Measurements from ENCODE around the gene WNT9B.

WNT9B gene

DNA sequence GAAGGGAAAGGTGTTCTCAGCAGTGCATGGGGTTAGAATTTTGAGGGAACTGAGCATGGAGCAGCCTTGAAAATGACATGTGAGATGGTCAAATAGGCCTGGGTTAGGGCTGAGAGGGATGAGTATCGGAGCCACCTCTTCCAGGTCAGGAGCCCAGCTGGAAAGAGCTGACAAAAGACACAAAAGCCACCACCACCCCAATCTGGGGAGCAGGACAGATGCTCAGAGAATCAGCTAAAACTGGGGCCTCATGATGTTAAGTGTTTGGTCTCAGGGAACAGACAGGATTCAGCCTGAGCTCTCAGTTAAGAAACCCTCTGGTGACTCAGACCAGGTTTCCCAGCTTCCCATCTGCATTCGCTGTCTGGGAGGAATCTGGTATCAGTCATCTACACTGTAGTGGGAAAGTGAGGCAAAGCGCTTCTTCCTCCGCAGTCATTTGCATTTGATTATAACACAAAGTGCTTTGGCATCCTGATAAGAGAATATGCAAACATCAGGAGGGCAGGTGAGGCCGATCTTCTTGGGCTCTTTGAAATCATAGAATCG lies 2.6 kb downstream of the WNT9B start:
- Histone ChIP-seq H3K4me3 (ENCODE audit: insufficient read depth, low read depth, low read length) (no peak overlapping the region), H3K4me1 (ENCODE audit: control insufficient read depth, insufficient read depth, low read length) (no peaks in the 10 kb centered on the region), H3K27me3 (ENCODE audit: control insufficient read depth, insufficient read depth, low read length, poor library complexity, severe bottlenecking) (peaks cover 54% of the 10 kb centered on the region), H3K27ac (ENCODE audit: insufficient read depth, low read depth, low read length, poor library complexity, severe bottlenecking) (no peak overlapping the region), H3K36me3 (ENCODE audit: control insufficient read depth, insufficient read depth, low read length) (no peaks in the 10 kb centered on the region), H3K9me3 (ENCODE audit: control insufficient read depth, low read length) (no peaks in the 10 kb centered on the region)
- WGBS, 2 experiments, result 70 to 80% methylated on average over 6 of the region's 6 CpGs

DNA sequence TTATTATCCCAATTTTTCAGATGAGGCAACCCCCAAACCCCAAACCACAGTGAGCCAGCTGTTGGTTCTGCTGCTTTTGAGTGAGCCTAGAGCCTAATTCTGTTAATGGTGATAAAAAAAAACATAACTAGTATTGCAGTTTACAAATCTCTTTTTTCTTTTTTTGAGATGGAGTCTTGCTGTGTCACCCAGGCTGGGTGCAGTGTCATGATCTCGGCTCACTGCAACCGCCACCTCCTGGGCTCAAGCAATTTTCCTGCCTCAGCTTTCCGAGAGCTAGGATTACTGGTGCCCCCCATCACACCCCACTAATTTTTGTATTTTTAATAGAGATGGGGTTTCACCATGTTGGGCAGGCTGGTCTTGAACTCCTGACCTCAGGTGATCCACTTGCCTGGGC lies 3.1 kb downstream of the WNT9B start:
- WGBS, 2 experiments, result 89 to 95% methylated on average over 3 of the region's 3 CpGs
- Histone ChIP-seq H3K4me1 (ENCODE audit: control insufficient read depth, insufficient read depth, low read length) (no peaks in the 10 kb centered on the region), H3K4me3 (ENCODE audit: insufficient read depth, low read depth, low read length) (no peak overlapping the region), H3K36me3 (ENCODE audit: control insufficient read depth, insufficient read depth, low read length) (no peaks in the 10 kb centered on the region), H3K9me3 (ENCODE audit: control insufficient read depth, low read length) (no peaks in the 10 kb centered on the region), H3K27me3 (ENCODE audit: control insufficient read depth, insufficient read depth, low read length, poor library complexity, severe bottlenecking) (peaks cover 48% of the 10 kb centered on the region), H3K27ac (ENCODE audit: insufficient read depth, low read depth, low read length, poor library complexity, severe bottlenecking) (no peak overlapping the region)

DNA sequence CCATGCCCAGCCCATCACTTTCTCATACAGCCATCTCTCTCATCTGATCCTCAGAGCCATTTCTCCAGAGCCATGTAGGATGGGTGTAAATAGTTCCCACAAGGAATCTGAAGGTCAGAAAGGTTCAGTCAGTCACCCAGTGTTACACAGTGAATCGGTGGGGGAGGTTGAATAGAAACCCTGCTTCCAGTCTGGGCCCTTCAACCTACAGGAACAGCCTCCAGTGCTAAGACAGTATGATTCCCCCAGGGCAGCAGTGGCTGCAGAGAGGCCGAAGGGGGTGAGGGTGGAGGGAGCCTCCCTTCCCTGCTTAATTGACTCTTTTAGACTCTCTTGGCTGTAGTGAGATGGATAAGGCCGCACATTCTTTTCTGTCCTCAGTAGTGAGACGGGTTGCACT lies 3.6 kb downstream of the WNT9B start:
- no peaks in the 10 kb centered on the region for H3K4me1 ChIP-seq (ENCODE audit: control insufficient read depth, insufficient read depth, low read length)
- no peaks in the 10 kb centered on the region for H3K9me3 ChIP-seq (ENCODE audit: control insufficient read depth, low read length)
- no peaks in the 10 kb centered on the region for H3K36me3 ChIP-seq (ENCODE audit: control insufficient read depth, insufficient read depth, low read length)
- WGBS, 2 experiments, result 88% methylated on average over 4 of the region's 4 CpGs
- peaks cover 44% of the 10 kb centered on the region for H3K27me3 ChIP-seq (ENCODE audit: control insufficient read depth, insufficient read depth, low read length, poor library complexity, severe bottlenecking)
- no peak overlapping the region for H3K27ac ChIP-seq (ENCODE audit: insufficient read depth, low read depth, low read length, poor library complexity, severe bottlenecking)
- H3K4me3 ChIP-seq (ENCODE audit: insufficient read depth, low read depth, low read length), result no peak overlapping the region

DNA sequence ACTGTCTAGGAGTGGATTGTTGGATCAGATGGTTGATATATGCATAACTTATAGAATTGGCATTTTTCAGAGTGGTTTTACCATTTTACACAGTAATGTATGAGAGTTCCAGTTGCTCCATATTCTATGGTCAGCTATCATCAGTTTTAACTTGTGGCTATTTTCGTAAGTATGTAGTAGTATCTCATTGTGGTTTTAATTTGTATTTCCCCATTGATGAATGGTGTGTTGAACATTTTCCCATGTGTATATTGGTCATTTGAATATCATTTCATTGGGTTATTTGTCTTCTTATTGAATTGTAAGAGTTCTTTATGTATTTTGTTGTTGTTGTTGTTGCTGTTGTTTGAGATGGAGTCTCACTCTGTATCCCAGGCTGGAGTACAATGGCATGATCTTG lies 6.2 kb downstream of the WNT9B start:
- peaks cover 17% of the 10 kb centered on the region for H3K27me3 ChIP-seq (ENCODE audit: control insufficient read depth, insufficient read depth, low read length, poor library complexity, severe bottlenecking)
- H3K4me1 ChIP-seq (ENCODE audit: control insufficient read depth, insufficient read depth, low read length), result no peaks in the 10 kb centered on the region
- no peaks in the 10 kb centered on the region for H3K9me3 ChIP-seq (ENCODE audit: control insufficient read depth, low read length)
- no peaks in the 10 kb centered on the region for H3K36me3 ChIP-seq (ENCODE audit: control insufficient read depth, insufficient read depth, low read length)
- no peak overlapping the region for H3K27ac ChIP-seq (ENCODE audit: insufficient read depth, low read depth, low read length, poor library complexity, severe bottlenecking)
- H3K4me3 ChIP-seq (ENCODE audit: insufficient read depth, low read depth, low read length), result no peak overlapping the region
- 97 to 100% methylated on average over 1 of the region's 1 CpG for WGBS, 2 experiments

DNA sequence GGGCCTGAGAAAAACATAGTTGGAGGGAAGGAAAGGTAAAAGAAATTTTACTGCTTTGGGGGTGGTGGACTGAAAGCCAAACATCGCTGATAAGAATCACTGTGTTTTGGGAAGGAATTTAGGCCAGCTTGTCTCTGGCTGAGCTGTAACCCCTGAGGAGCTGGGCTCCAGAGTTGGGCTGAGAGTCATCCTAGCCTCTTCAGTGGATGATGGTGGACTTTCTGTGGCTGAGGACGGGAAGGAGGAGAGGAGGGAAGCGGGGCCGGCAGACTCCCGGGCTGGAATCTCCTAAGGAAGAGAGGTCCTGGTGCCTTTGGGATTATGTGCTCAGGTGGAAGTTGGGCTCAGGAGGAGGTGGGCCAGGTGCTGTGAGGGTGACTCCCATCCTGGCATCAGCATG lies 8.6 kb downstream of the WNT9B start:
- no peaks in the 10 kb centered on the region for H3K27me3 ChIP-seq (ENCODE audit: control insufficient read depth, insufficient read depth, low read length, poor library complexity, severe bottlenecking)
- H3K4me3 ChIP-seq (ENCODE audit: insufficient read depth, low read depth, low read length), result no peak overlapping the region
- H3K4me1 ChIP-seq (ENCODE audit: control insufficient read depth, insufficient read depth, low read length), result no peaks in the 10 kb centered on the region
- no peaks in the 10 kb centered on the region for H3K9me3 ChIP-seq (ENCODE audit: control insufficient read depth, low read length)
- H3K27ac ChIP-seq (ENCODE audit: insufficient read depth, low read depth, low read length, poor library complexity, severe bottlenecking), result no peak overlapping the region
- no peaks in the 10 kb centered on the region for H3K36me3 ChIP-seq (ENCODE audit: control insufficient read depth, insufficient read depth, low read length)
- 85 to 96% methylated on average over 5 of the region's 5 CpGs for WGBS, 2 experiments

DNA sequence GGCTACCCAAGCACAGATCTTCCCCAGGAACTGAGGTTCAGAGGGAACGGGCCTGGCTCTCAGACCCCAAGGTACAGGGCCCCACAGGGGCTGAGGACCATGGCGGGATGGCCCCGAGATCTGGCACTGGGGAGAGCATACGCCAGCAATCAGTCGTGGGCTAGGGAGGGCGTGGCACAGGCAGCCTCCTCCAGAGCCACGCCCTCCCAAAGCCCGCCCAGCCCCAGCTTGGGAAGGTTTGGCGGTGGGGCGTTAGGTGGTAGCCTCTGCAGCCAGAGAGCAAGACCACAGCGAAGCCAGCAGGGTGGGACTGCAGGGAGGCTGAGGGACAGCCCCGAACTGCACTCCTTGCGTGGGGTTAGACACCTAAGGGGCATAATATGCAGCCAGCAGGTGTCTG lies 11.6 kb downstream of the WNT9B start:
- Histone ChIP-seq H3K36me3 (ENCODE audit: control insufficient read depth, insufficient read depth, low read length) (no peaks in the 10 kb centered on the region), H3K9me3 (ENCODE audit: control insufficient read depth, low read length) (no peaks in the 10 kb centered on the region), H3K4me3 (ENCODE audit: insufficient read depth, low read depth, low read length) (no peak overlapping the region), H3K27me3 (ENCODE audit: control insufficient read depth, insufficient read depth, low read length, poor library complexity, severe bottlenecking) (no peaks in the 10 kb centered on the region), H3K4me1 (ENCODE audit: control insufficient read depth, insufficient read depth, low read length) (no peaks in the 10 kb centered on the region), H3K27ac (ENCODE audit: insufficient read depth, low read depth, low read length, poor library complexity, severe bottlenecking) (no peak overlapping the region)
- 50 to 53% methylated on average over 13 of the region's 13 CpGs for WGBS, 2 experiments

DNA sequence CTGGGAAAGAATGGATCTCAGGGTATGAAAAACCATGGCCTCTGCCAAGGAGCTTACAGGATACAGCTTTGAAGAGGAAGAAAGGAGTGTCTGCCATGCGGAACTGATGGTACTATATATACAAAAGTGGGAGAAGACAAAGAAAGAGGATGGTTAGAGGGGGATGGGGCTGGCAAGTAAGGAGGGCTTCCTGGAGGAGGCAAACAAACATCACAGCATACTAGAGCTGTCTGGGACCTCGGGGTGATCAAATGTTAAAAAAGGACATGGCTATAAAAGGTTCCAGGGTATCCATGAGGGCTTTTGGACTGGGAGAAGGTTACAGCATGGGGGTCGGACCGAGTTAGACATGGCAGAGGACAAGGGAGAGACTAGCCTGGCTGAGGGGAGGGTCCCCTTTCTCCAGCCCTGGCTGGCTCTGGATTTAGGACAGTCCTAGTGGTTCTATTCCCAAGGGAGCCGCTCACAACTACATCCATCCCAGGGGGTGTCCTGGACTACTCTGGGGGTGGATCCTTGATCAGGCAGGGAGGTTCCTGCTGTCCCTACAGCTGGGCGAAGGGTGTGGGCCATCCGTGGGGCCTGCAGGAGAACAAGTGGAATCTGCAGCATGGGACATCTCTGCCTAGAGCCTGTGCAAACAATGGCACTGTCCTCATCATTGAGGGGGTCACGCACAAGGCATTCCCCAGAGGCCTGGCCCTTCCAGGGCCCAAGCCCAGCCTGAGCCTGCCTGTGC lies 12.2 kb downstream of the WNT9B start:
- H3K4me3 ChIP-seq (ENCODE audit: insufficient read depth, low read depth, low read length), result no peak overlapping the region
- 92 to 94% methylated on average over 8 of the region's 8 CpGs for WGBS, 2 experiments
- H3K36me3 ChIP-seq (ENCODE audit: control insufficient read depth, insufficient read depth, low read length), result no peaks in the 10 kb centered on the region

DNA sequence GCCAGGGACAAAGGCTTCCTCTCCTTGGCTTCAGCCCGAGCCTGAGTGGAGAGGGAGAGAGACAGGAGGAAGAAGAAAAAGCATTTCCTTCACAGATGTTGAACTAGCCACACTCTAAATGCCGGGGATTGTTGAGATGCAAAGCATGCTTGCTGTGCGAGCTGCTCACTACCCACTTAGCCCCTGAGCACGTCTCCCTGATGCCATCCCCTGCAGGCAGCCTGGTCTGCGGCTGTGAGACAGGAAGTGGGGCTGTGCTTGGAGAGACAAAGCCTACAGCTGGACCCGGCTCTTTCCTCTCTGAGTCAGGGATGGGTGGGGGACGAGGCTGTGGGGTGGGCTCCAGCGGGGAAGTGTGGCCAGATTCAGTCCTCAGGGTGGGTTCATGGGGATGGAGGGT lies 13.7 kb downstream of the WNT9B start:
- H3K9me3 ChIP-seq (ENCODE audit: control insufficient read depth, low read length), result no peaks in the 10 kb centered on the region
- peaks cover 4% of the 10 kb centered on the region for H3K4me1 ChIP-seq (ENCODE audit: control insufficient read depth, insufficient read depth, low read length)
- H3K4me3 ChIP-seq (ENCODE audit: insufficient read depth, low read depth, low read length), result no peak overlapping the region
- H3K27ac ChIP-seq (ENCODE audit: insufficient read depth, low read depth, low read length, poor library complexity, severe bottlenecking), result no peak overlapping the region
- H3K27me3 ChIP-seq (ENCODE audit: control insufficient read depth, insufficient read depth, low read length, poor library complexity, severe bottlenecking), result no peaks in the 10 kb centered on the region
- no peaks in the 10 kb centered on the region for H3K36me3 ChIP-seq (ENCODE audit: control insufficient read depth, insufficient read depth, low read length)
- 51 to 52% methylated on average over 8 of the region's 8 CpGs for WGBS, 2 experiments

More for the DNA sequence above, 12.2 kb downstream of the WNT9B start:
- Histone ChIP-seq H3K9me3 (ENCODE audit: control insufficient read depth, low read length) (no peaks in the 10 kb centered on the region), H3K4me1 (ENCODE audit: control insufficient read depth, insufficient read depth, low read length) (peaks cover 1% of the 10 kb centered on the region), H3K27ac (ENCODE audit: insufficient read depth, low read depth, low read length, poor library complexity, severe bottlenecking) (no peak overlapping the region), H3K27me3 (ENCODE audit: control insufficient read depth, insufficient read depth, low read length, poor library complexity, severe bottlenecking) (no peaks in the 10 kb centered on the region)

DNA sequence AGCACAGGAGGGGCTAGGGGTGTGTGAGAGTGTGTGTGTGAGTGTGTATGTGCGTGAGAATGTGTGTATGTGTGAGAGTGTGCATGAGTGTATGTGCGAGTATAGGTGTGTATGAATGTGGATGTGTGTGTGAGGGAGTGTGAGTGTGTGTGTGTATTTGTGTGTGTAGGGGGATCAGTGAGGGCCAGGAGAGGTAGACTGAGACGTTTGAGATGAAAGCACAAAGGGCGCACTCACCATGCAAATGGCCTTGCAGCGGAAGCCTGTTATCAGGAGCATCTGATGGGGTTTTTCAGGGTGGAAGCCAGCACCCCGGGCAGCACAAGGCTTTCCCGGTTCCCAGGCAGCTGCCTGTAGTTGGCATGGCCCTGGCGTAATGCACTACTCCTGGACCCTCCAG lies 14.9 kb downstream of the WNT9B start:
- Histone ChIP-seq H3K36me3 (ENCODE audit: control insufficient read depth, insufficient read depth, low read length) (no peaks in the 10 kb centered on the region), H3K27me3 (ENCODE audit: control insufficient read depth, insufficient read depth, low read length, poor library complexity, severe bottlenecking) (no peaks in the 10 kb centered on the region)
- WGBS, 2 experiments, result 86 to 87% methylated on average over 8 of the region's 8 CpGs

DNA sequence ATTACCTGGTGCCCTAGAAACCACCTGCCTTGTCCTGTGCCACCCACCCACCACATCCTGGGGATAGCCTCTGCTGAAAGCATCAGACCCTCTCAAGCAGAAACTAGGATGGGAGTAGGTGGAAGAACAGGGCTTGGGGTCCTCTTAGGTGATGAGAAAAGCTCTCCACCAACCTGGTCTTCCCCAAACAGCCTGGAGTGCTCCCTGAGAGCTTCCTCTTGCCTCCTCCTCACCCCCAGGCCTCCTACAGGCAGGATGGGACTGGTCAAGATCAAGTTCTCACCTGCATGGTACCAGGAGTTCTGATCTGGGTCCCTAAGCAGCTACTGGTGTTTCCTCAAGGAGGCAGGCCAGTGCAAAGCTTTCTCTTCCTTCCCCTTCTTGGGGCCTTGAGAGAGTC lies 15.4 kb downstream of the WNT9B start:
- Histone ChIP-seq H3K4me3 (ENCODE audit: insufficient read depth, low read depth, low read length) (no peak overlapping the region), H3K9me3 (ENCODE audit: control insufficient read depth, low read length) (no peaks in the 10 kb centered on the region), H3K36me3 (ENCODE audit: control insufficient read depth, insufficient read depth, low read length) (no peaks in the 10 kb centered on the region), H3K27me3 (ENCODE audit: control insufficient read depth, insufficient read depth, low read length, poor library complexity, severe bottlenecking) (no peaks in the 10 kb centered on the region), H3K4me1 (ENCODE audit: control insufficient read depth, insufficient read depth, low read length) (peaks cover 4% of the 10 kb centered on the region), H3K27ac (ENCODE audit: insufficient read depth, low read depth, low read length, poor library complexity, severe bottlenecking) (no peak overlapping the region)

More for the DNA sequence above, 14.9 kb downstream of the WNT9B start:
- Histone ChIP-seq H3K27ac (ENCODE audit: insufficient read depth, low read depth, low read length, poor library complexity, severe bottlenecking) (no peak overlapping the region), H3K9me3 (ENCODE audit: control insufficient read depth, low read length) (no peaks in the 10 kb centered on the region), H3K4me3 (ENCODE audit: insufficient read depth, low read depth, low read length) (no peak overlapping the region), H3K4me1 (ENCODE audit: control insufficient read depth, insufficient read depth, low read length) (peaks cover 4% of the 10 kb centered on the region)

Measured in ectodermal cell (in vitro differentiated cells).